H1 (cell line): Measurements from ENCODE around the gene MPV17L2. TPM values are rescaled to one million over a fixed set of nuclear protein-coding genes. Genes with fewer than 3 reads are reported as not detected.

Source experiments
- CTCF ChIA-PET: fragments of 300-600 bp; sonication (Branson Sonifier 250); formaldehyde crosslinking; loops from one replicate; lab custom pipeline; 2021; ENCODE audit not compliant: partially characterized antibody; lab: Charles Lee
- POLR2A ChIA-PET: fragments of 300-600 bp; sonication (Branson Sonifier 250); formaldehyde crosslinking; loops from one replicate; lab custom pipeline; 2021; ENCODE audit warnings: inconsistent platforms; ENCODE audit not compliant: partially characterized antibody; lab: Charles Lee
- DNase-seq, 2 experiments: peaks; one replicate each; pipeline versions ENCODE4 v3.0.0 to v3.0.0-alpha.2; 2010 to 2022; ENCODE audit warnings: low spot score in 2 of 2, low read depth in 1 of 2, mixed read lengths in 1 of 2
- FAIRE-seq: peaks from 2 replicates; lab custom pipeline; 2011; peaks lifted over from hg19 to GRCh38; lab: Jason Lieb, UNC
- H2AFZ ChIP-seq: 2 replicates; pipeline ENCODE4 v1.8.1; 2012; ENCODE audit warnings: low read length, inconsistent platforms
- H2AK5ac ChIP-seq: 2 replicates; pipeline ENCODE4 v1.6.1; 2013; ENCODE audit warnings: low read depth, low read length
- H2BK120ac ChIP-seq: replicated peaks from 2 replicates; pipeline ENCODE3; 2013; ENCODE audit warnings: low read depth, low read length, inconsistent platforms
- H2BK12ac ChIP-seq: 2 replicates; pipeline ENCODE4 v1.6.1; 2013; ENCODE audit warnings: low read depth, low read length
- H2BK15ac ChIP-seq: 2 replicates; pipeline ENCODE4 v1.6.1; 2013; ENCODE audit warnings: low read length
- H2BK20ac ChIP-seq: 2 replicates; pipeline ENCODE4 v1.6.1; 2013; ENCODE audit warnings: low read length
- H2BK5ac ChIP-seq: 2 replicates; pipeline ENCODE4 v1.6.1; 2013; ENCODE audit warnings: low read depth, low read length
- H3K14ac ChIP-seq: 2 replicates; pipeline ENCODE4 v1.6.1; 2013; ENCODE audit warnings: inconsistent platforms; ENCODE audit not compliant: insufficient read length
- H3K18ac ChIP-seq: 2 replicates; pipeline ENCODE4 v1.6.1; 2013; ENCODE audit warnings: low read length; ENCODE audit errors: extremely low read depth
- H3K23ac ChIP-seq: 2 replicates; pipeline ENCODE4 v1.6.1; 2013; ENCODE audit warnings: inconsistent platforms; ENCODE audit not compliant: insufficient read length
- H3K23me2 ChIP-seq: 2 replicates; pipeline ENCODE4 v1.6.1; 2013; ENCODE audit warnings: low read depth, low read length
- H3K27ac ChIP-seq: 2 replicates; pipeline ENCODE4 v1.6.1; 2011; ENCODE audit warnings: low read depth, low read length, inconsistent platforms
- H3K27me3 ChIP-seq, 4 experiments: replicated peaks in 1 of 4; 1 replicate in 1 of 4; 2 replicates in 3 of 4; pipeline versions ENCODE4 v1.6.1 to v1.8.1; 2011 to 2013; ENCODE audit warnings: low read length in 3 of 4, mild to moderate bottlenecking in 3 of 4, inconsistent platforms in 2 of 4, mixed read lengths in 2 of 4, moderate library complexity in 1 of 4; ENCODE audit not compliant: control insufficient read depth in 3 of 4, insufficient read depth in 3 of 4; ENCODE audit errors: extremely low read depth in 1 of 4
- H3K36me3 ChIP-seq, 4 experiments: 2 replicates each; pipeline versions ENCODE4 v1.6.1 to v1.8.1; 2011 to 2013; ENCODE audit warnings: mild to moderate bottlenecking in 4 of 4, low read length in 3 of 4, moderate library complexity in 2 of 4, control low read depth in 1 of 4, inconsistent platforms in 1 of 4; ENCODE audit not compliant: insufficient read depth in 4 of 4, control insufficient read depth in 2 of 4
- H3K4ac ChIP-seq: replicated peaks from 2 replicates; pipeline ENCODE3; 2013; ENCODE audit warnings: low read length, low read depth, mixed read lengths, inconsistent platforms; ENCODE audit not compliant: insufficient read length
- H3K4me1 ChIP-seq, 4 experiments: replicated peaks in 1 of 4; 1 replicate in 1 of 4; 2 replicates in 3 of 4; pipeline versions ENCODE4 v1.6.1 to v1.8.1; 2011 to 2013; ENCODE audit warnings: low read length in 3 of 4, inconsistent platforms in 2 of 4, mixed read lengths in 1 of 4; ENCODE audit not compliant: insufficient read depth in 4 of 4, control insufficient read depth in 3 of 4
- H3K4me2 ChIP-seq, 2 experiments: 2 replicates each; pipeline versions ENCODE4 v1.6.1 to v1.8.1; 2011 to 2013; ENCODE audit warnings: low read depth in 2 of 2, low read length in 2 of 2, control low read depth in 1 of 2, inconsistent platforms in 1 of 2, mild to moderate bottlenecking in 1 of 2; ENCODE audit not compliant: insufficient read depth in 1 of 2
- H3K4me3 ChIP-seq, 4 experiments: fragments of 200-600, 300-600 bp in 1 of 4; sonication (generic), shearing (Covaris generic), sonication (Bioruptor Twin) in 1 of 4; 2 replicates each; pipeline versions ENCODE4 v1.5.1 to v1.8.1; 2011 to 2016; ENCODE audit warnings: low read length in 4 of 4, low read depth in 3 of 4, control low read depth in 2 of 4, inconsistent platforms in 2 of 4, mild to moderate bottlenecking in 2 of 4, mixed read lengths in 1 of 4, moderate library complexity in 1 of 4; ENCODE audit not compliant: insufficient read depth in 2 of 4; ENCODE audit errors: extremely low read depth in 1 of 4
- H3K56ac ChIP-seq: replicated peaks from 2 replicates; pipeline ENCODE3; 2013; ENCODE audit warnings: low read depth, mild to moderate bottlenecking, mixed read lengths, low read length, inconsistent platforms; ENCODE audit not compliant: insufficient read length
- H3K79me1 ChIP-seq: 2 replicates; pipeline ENCODE4 v1.6.1; 2013; ENCODE audit warnings: low read depth, low read length, control low read depth
- H3K79me2 ChIP-seq, 2 experiments: 2 replicates each; pipeline versions ENCODE4 v1.6.1 to v1.8.1; 2012 to 2013; ENCODE audit warnings: low read length in 2 of 2, mild to moderate bottlenecking in 2 of 2, inconsistent platforms in 1 of 2; ENCODE audit not compliant: insufficient read depth in 2 of 2, control insufficient read depth in 1 of 2
- H3K9ac ChIP-seq, 4 experiments: replicated peaks in 1 of 4; 1 replicate in 1 of 4; 2 replicates in 3 of 4; pipeline versions ENCODE4 v1.6.1 to v1.8.1; 2011 to 2013; ENCODE audit warnings: low read depth in 3 of 4, low read length in 3 of 4, control low read depth in 2 of 4, mild to moderate bottlenecking in 2 of 4, moderate library complexity in 2 of 4, inconsistent platforms in 1 of 4; ENCODE audit errors: extremely low read depth in 1 of 4
- H3K9me3 ChIP-seq, 2 experiments: 2 replicates each; pipeline versions ENCODE4 v1.6.1 to v1.8.1; 2012 to 2013; ENCODE audit warnings: mild to moderate bottlenecking in 2 of 2, moderate library complexity in 2 of 2, control low read depth in 1 of 2, inconsistent platforms in 1 of 2, low read depth in 1 of 2, low read length in 1 of 2, mixed read lengths in 1 of 2; ENCODE audit not compliant: insufficient read depth in 2 of 2
- H4K20me1 ChIP-seq, 2 experiments: replicated peaks in 1 of 2; 2 replicates each; pipeline versions ENCODE3 to v1.8.1; 2011 to 2013; ENCODE audit warnings: inconsistent platforms in 2 of 2, low read length in 2 of 2, mild to moderate bottlenecking in 1 of 2; ENCODE audit not compliant: insufficient read depth in 2 of 2, control insufficient read depth in 1 of 2
- H4K5ac ChIP-seq: 2 replicates; pipeline ENCODE4 v1.6.1; 2013; ENCODE audit warnings: low read length, low read depth, mixed read lengths, inconsistent platforms; ENCODE audit not compliant: insufficient read length
- H4K8ac ChIP-seq: 2 replicates; pipeline ENCODE4 v1.8.0; 2013; ENCODE audit warnings: mild to moderate bottlenecking, moderate library complexity, low read length, inconsistent platforms; ENCODE audit not compliant: insufficient read depth; ENCODE audit errors: extremely low read depth
- H4K91ac ChIP-seq: replicated peaks from 2 replicates; pipeline ENCODE3; 2013; ENCODE audit warnings: low read length, mixed read lengths, inconsistent platforms; ENCODE audit not compliant: insufficient read length
- CTCF ChIP-seq, 3 experiments: IDR thresholded peaks; 1 replicate in 2 of 3; 2 replicates in 1 of 3; pipeline versions ENCODE4 v1.5.1 to v1.6.1; 2011; ENCODE audit warnings: low read length in 3 of 3, mild to moderate bottlenecking in 3 of 3, inconsistent platforms in 2 of 3, low read depth in 1 of 3, moderate library complexity in 1 of 3; ENCODE audit not compliant: insufficient read depth in 1 of 3; ENCODE audit errors: control extremely low read depth in 1 of 3
- WGBS, 2 experiments: shearing (Covaris generic) in 1 of 2; methylation state at CpG; one replicate each; pipeline versions ENCODE4 v1.1.6 to v1.1.7; 2013 to 2015; ENCODE audit warnings: low lambda C conversion rate in 2 of 2, mixed read lengths in 2 of 2, inconsistent platforms in 1 of 2, low coverage in 1 of 2, missing lambda C conversion rate in 1 of 2; ENCODE audit not compliant: insufficient replicate concordance in 2 of 2, insufficient coverage in 1 of 2, insufficient read length in 1 of 2; ENCODE audit errors: extremely low coverage in 1 of 2, missing lambda C conversion rate in 1 of 2; 5-methylcytosine and 5-hydroxymethylcytosine counted together
- polyA plus RNA-seq, 7 experiments: library from polyadenylated mRNA; depleted of rRNA in 3 of 7; stranded (reverse) in 5 of 7; unstranded in 2 of 7; fragments of >200 nt in 5 of 7; fragments of 200-250 nt in 2 of 7; gene quantifications; 1 replicate in 5 of 7; 2 replicates in 1 of 7; 4 replicates in 1 of 7; pipeline versions ENCODE4 v1.2.1 to v1.2.3, GENCODE V29; 2011 to 2013; ENCODE audit warnings: missing spikeins in 2 of 7, mixed read lengths in 2 of 7
- total RNA-seq: library from RNA; stranded (reverse); fragmentation: NEBNext Ultra II Directional; extraction: Animal tissue kit (Norgen Biotek cat#: 25700); gene quantifications from 2 replicates; pipeline ENCODE4 v1.2.1, GENCODE V29; 2021

The MPV17L2 gene
- total and polyA plus RNA-seq, 2 of the 8 experiments (the other 6 are each of a cell fraction or from before 2014, with no cell fraction given): 24.2 to 82.6 TPM

- H2BK5ac ChIP-seq: no peak overlapping the region
- no peak overlapping the region for H2AK5ac ChIP-seq
- no peak overlapping the region for H4K8ac ChIP-seq
- H3K4me2 ChIP-seq: no peak overlapping the region
- no peak overlapping the region for H3K56ac ChIP-seq
- H2BK15ac ChIP-seq: no peak overlapping the region
- H3K9ac ChIP-seq: no peak overlapping the region; a peak in 1 of 7 replicates
- CTCF ChIA-PET: interaction anchor here (0.8 to 2.4 kb wide), 12 partner anchors 9 to 169 kb away, joined by 3 to 24 read pairs (median 4); no protein-coding TSS in a partner anchor
- WGBS, 2 experiments: 94% methylated on average over 10 of the region's 10 CpGs; no CpG with 5 or more reads in 1 of the 2 experiments
- no peak overlapping the region for H4K5ac ChIP-seq
- H3K27ac ChIP-seq: no peak overlapping the region
- FAIRE-seq (no peak), DNase-seq (no peak)
- POLR2A ChIA-PET: interaction anchor here (1.3 to 2.2 kb wide), 6 partner anchors 8 to 46 kb away, joined by 3 to 11 read pairs (median 5); partner anchors contain the start of gene IFI30
- H3K36me3 ChIP-seq: peaks cover 0 to 25% (median 16%) of the 10 kb centered on the region in 4 experiments; a peak in 5 of 8 replicates
- no peak overlapping the region for H3K23ac ChIP-seq
- no peak overlapping the region for H3K4ac ChIP-seq
- no peak overlapping the region for H2BK120ac ChIP-seq
- H3K9me3 ChIP-seq: no peaks in the 10 kb centered on the region
- H2BK12ac ChIP-seq: no peak overlapping the region
- H2BK20ac ChIP-seq: no peak overlapping the region; the same call in 1 of the 2 replicates
- TF ChIP-seq CTCF (IDR thresholded peaks at IDR 0.05; ENCODE audit: control extremely low read depth in 1 of 3, insufficient read depth in 1 of 3, low read depth in 1 of 3, low read length in 3 of 3): no peak
- H3K4me1 ChIP-seq: peaks cover 0 to 10% (median 7%) of the 10 kb centered on the region in 4 experiments; a peak in 6 of 7 replicates
- no peak overlapping the region for H3K4me3 ChIP-seq
- H3K79me2 ChIP-seq: no peaks in the 10 kb centered on the region; a peak in 1 of 4 replicates
- H3K27me3 ChIP-seq: no peaks in the 10 kb centered on the region
- no peak overlapping the region for H3K18ac ChIP-seq
- peaks cover 2 to 22% of the 10 kb centered on the region in 2 experiments for H4K20me1 ChIP-seq
- H4K91ac ChIP-seq: no peak overlapping the region
- no peak overlapping the region for H2AFZ ChIP-seq
- peaks cover 3% of the 10 kb centered on the region for H3K23me2 ChIP-seq
- 0 out of 2 replicates have a peak, but pooled peaks cover 2% of the 10 kb centered on the region for H3K79me1 ChIP-seq
- no peak overlapping the region for H3K14ac ChIP-seq
Measured at GRCh38 chr19:18159810-18160209, 33.2 kb upstream of the MPV17L2 start.
